CD8-positive, alpha-beta memory T cell (primary cell): ENCODE results near the gene EHMT2. TPM values are rescaled to one million over a fixed set of nuclear protein-coding genes. Genes with fewer than 3 reads are reported as not detected.
A peak's percentile ranks its signal among the peaks of the same experiment; 100 is the strongest.

Experiments used
- CTCF ChIA-PET: fragments of 350-600 bp; sonication (Branson Sonifier 250); formaldehyde crosslinking; loops from one replicate; lab custom pipeline; 2021; ENCODE audit warnings: antibody characterized with exemption; lab: Charles Lee
- POLR2A ChIA-PET: fragments of 350-600 bp; sonication (Branson Sonifier 250); formaldehyde crosslinking; loops from one replicate; lab custom pipeline; 2021; ENCODE audit warnings: antibody characterized with exemption; lab: Charles Lee
- DNase-seq, 5 donors: peaks; one replicate each; pipeline versions ENCODE4 v3.0.0 to v3.0.0-alpha.2; 2020 to 2022; ENCODE audit warnings: mixed read lengths in 1 of 5
- H3K27ac ChIP-seq: one replicate; pipeline ENCODE4 v1.7.0; 2013; ENCODE audit warnings: low read depth, mild to moderate bottlenecking, low read length, moderate library complexity
- H3K27me3 ChIP-seq: 2 replicates; pipeline ENCODE4 v1.7.0; 2013; ENCODE audit warnings: low read length, mild to moderate bottlenecking; ENCODE audit not compliant: insufficient read depth, poor library complexity, severe bottlenecking
- H3K36me3 ChIP-seq: 2 replicates; pipeline ENCODE4 v1.7.0; 2013; ENCODE audit warnings: mild to moderate bottlenecking, low read length, moderate library complexity; ENCODE audit not compliant: insufficient read depth
- H3K4me1 ChIP-seq: 2 replicates; pipeline ENCODE4 v1.7.0; 2013; ENCODE audit warnings: mild to moderate bottlenecking, low read length, moderate library complexity; ENCODE audit not compliant: insufficient read depth
- H3K4me3 ChIP-seq: 2 replicates; pipeline ENCODE4 v1.7.0; 2013; ENCODE audit warnings: mild to moderate bottlenecking, low read length
- H3K9me3 ChIP-seq: 2 replicates; pipeline ENCODE4 v1.7.0; 2013; ENCODE audit warnings: mild to moderate bottlenecking, low read length
- H3K27ac Mint-ChIP-seq, 8 donors: one replicate each; pipeline ENCODE4 v1.8.0; 2020 to 2021; ENCODE audit warnings: mixed read lengths in 8 of 8, mild to moderate bottlenecking in 6 of 8, inconsistent platforms in 3 of 8, moderate library complexity in 3 of 8
- H3K27me3 Mint-ChIP-seq, 2 donors: one replicate each; pipeline ENCODE4 v1.8.0; 2020 to 2021; ENCODE audit warnings: mixed read lengths in 2 of 2, mild to moderate bottlenecking in 1 of 2, moderate library complexity in 1 of 2
- H3K36me3 Mint-ChIP-seq, 3 donors: one replicate each; pipeline ENCODE4 v1.8.0; 2020 to 2021; ENCODE audit warnings: mixed read lengths in 3 of 3, inconsistent platforms in 1 of 3, mild to moderate bottlenecking in 1 of 3
- H3K4me1 Mint-ChIP-seq, 3 donors: one replicate each; pipeline ENCODE4 v1.8.0; 2020 to 2021; ENCODE audit warnings: mixed read lengths in 3 of 3, inconsistent platforms in 1 of 3, mild to moderate bottlenecking in 1 of 3
- H3K4me3 Mint-ChIP-seq, 7 donors: one replicate each; pipeline ENCODE4 v1.8.0; 2020 to 2021; ENCODE audit warnings: mixed read lengths in 7 of 7, mild to moderate bottlenecking in 6 of 7, moderate library complexity in 4 of 7, inconsistent platforms in 2 of 7
- H3K9me3 Mint-ChIP-seq, 5 donors: one replicate each; pipeline ENCODE4 v1.8.0; 2020 to 2022; ENCODE audit warnings: mixed read lengths in 5 of 5, mild to moderate bottlenecking in 3 of 5, moderate library complexity in 2 of 5, inconsistent platforms in 1 of 5
- polyA plus RNA-seq: library from polyadenylated mRNA; unstranded; fragments of 300-500 nt; fragmentation: Illumina TruSeq; gene quantifications from one replicate; pipeline ENCODE4 v1.2.3, GENCODE V29; 2021
- total RNA-seq, 2 experiments: library from RNA; stranded (reverse); gene quantifications; one replicate each; pipeline ENCODE4 v1.2.3, GENCODE V29; 2021

Gene EHMT2
- total and polyA plus RNA-seq, 3 experiments from 2014 or later: 51.6 to 72.4 (median 71.6) TPM

GRCh38 chr6:31922942-31923341 lies 25.4 kb upstream of the EHMT2 start:
- POLR2A ChIA-PET: no interaction called here
- Mint-ChIP-seq H3K9me3 (no peaks in the 10 kb centered on the region), H3K36me3 (no peaks in the 10 kb centered on the region), H3K4me1 (no peaks in the 10 kb centered on the region), H3K27ac (peak overlapping the region in 1 of 8 donors; percentile 23), H3K27me3 (no peaks in the 10 kb centered on the region), H3K4me3 (no peak overlapping the region)
- Histone ChIP-seq H3K27me3 (no peaks in the 10 kb centered on the region), H3K4me1 (no peaks in the 10 kb centered on the region), H3K27ac (no peak overlapping the region), H3K9me3 (no peaks in the 10 kb centered on the region), H3K36me3 (no peaks in the 10 kb centered on the region), H3K4me3 (no peak overlapping the region)
- CTCF ChIA-PET: interaction anchor here (0.8 to 1.0 kb wide), 2 partner anchors 33 to 117 kb away, joined by 3 read pairs; partner anchors contain the start of gene LSM2
- DNase-seq: peak in 1 of 5 donors; percentile 17

GRCh38 chr6:31920811-31921210 lies 23.3 kb upstream of the EHMT2 start:
- DNase-seq: no peak
- Mint-ChIP-seq H3K9me3 (no peaks in the 10 kb centered on the region), H3K27me3 (peaks cover 0 to 3% of the 10 kb centered on the region in 2 donors), H3K36me3 (no peaks in the 10 kb centered on the region), H3K4me3 (no peak overlapping the region), H3K27ac (peak overlapping the region in 1 of 8 donors; percentile 65), H3K4me1 (no peaks in the 10 kb centered on the region)
- ChIA-PET CTCF (no interaction called here), POLR2A (no interaction called here)
- Histone ChIP-seq H3K27ac (no peak overlapping the region), H3K9me3 (no peaks in the 10 kb centered on the region), H3K4me3 (no peak overlapping the region), H3K27me3 (no peaks in the 10 kb centered on the region), H3K36me3 (no peaks in the 10 kb centered on the region), H3K4me1 (no peaks in the 10 kb centered on the region)

- POLR2A ChIA-PET: no interaction called here
- H3K9me3 Mint-ChIP-seq: no peaks in the 10 kb centered on the region
Measured at GRCh38 chr6:31919624-31920303, 22.3 kb upstream of the EHMT2 start.

GRCh38 chr6:31918069-31918720 lies 20.7 kb upstream of the EHMT2 start:
- CTCF ChIA-PET: interaction anchor here (1.1 kb wide), 1 partner anchor 11 kb away, joined by 3 read pairs; no protein-coding TSS in a partner anchor
- Histone ChIP-seq H3K4me3 (no peak overlapping the region), H3K36me3 (no peaks in the 10 kb centered on the region), H3K27ac (no peak overlapping the region), H3K27me3 (no peaks in the 10 kb centered on the region), H3K9me3 (no peaks in the 10 kb centered on the region), H3K4me1 (no peaks in the 10 kb centered on the region)
- POLR2A ChIA-PET: no interaction called here
- Mint-ChIP-seq H3K36me3 (no peaks in the 10 kb centered on the region), H3K9me3 (no peaks in the 10 kb centered on the region), H3K4me3 (no peak overlapping the region), H3K27me3 (peaks cover 2 to 14% of the 10 kb centered on the region in 2 donors), H3K27ac (no peak overlapping the region), H3K4me1 (no peaks in the 10 kb centered on the region)
- DNase-seq: no peak

More at GRCh38 chr6:31919624-31920303, 22.3 kb upstream of the EHMT2 start:
- Histone ChIP-seq H3K4me3 (no peak overlapping the region), H3K27ac (no peak overlapping the region), H3K27me3 (no peaks in the 10 kb centered on the region), H3K36me3 (no peaks in the 10 kb centered on the region), H3K9me3 (no peaks in the 10 kb centered on the region), H3K4me1 (no peaks in the 10 kb centered on the region)
- Mint-ChIP-seq H3K36me3 (no peaks in the 10 kb centered on the region), H3K27ac (no peak overlapping the region), H3K4me1 (no peaks in the 10 kb centered on the region), H3K4me3 (no peak overlapping the region), H3K27me3 (peaks cover 0 to 13% of the 10 kb centered on the region in 2 donors)
- DNase-seq: no peak
- CTCF ChIA-PET: interaction anchor here (0.8 kb wide), 1 partner anchor 30 kb away, joined by 3 read pairs; no protein-coding TSS in a partner anchor

- POLR2A ChIA-PET: no interaction called here
Measured at GRCh38 chr6:31915756-31916155, 18.3 kb upstream of the EHMT2 start.

GRCh38 chr6:31915351-31915750 lies 17.9 kb upstream of the EHMT2 start:
- no peaks in the 10 kb centered on the region for H3K36me3 Mint-ChIP-seq
- Histone ChIP-seq H3K4me1 (no peaks in the 10 kb centered on the region), H3K4me3 (no peak overlapping the region), H3K27me3 (no peaks in the 10 kb centered on the region), H3K9me3 (no peaks in the 10 kb centered on the region), H3K36me3 (no peaks in the 10 kb centered on the region), H3K27ac (no peak overlapping the region)
- H3K4me3 Mint-ChIP-seq: no peak overlapping the region
- H3K27me3 Mint-ChIP-seq: peaks cover 7 to 21% of the 10 kb centered on the region in 2 donors
- ChIA-PET CTCF (no interaction called here), POLR2A (no interaction called here)
- H3K9me3 Mint-ChIP-seq: no peaks in the 10 kb centered on the region
- DNase-seq: no peak
- peak overlapping the region in 1 of 8 donors; percentile 13 for H3K27ac Mint-ChIP-seq
- no peaks in the 10 kb centered on the region for H3K4me1 Mint-ChIP-seq

More at GRCh38 chr6:31915756-31916155, 18.3 kb upstream of the EHMT2 start:
- DNase-seq: no peak
- no peak overlapping the region for H3K4me3 ChIP-seq
- CTCF ChIA-PET: no interaction called here
- H3K27ac Mint-ChIP-seq: no peak overlapping the region
- H3K27me3 ChIP-seq: no peaks in the 10 kb centered on the region
- peaks cover 7 to 20% of the 10 kb centered on the region in 2 donors for H3K27me3 Mint-ChIP-seq
- no peaks in the 10 kb centered on the region for H3K4me1 ChIP-seq
- H3K27ac ChIP-seq: no peak overlapping the region
- H3K9me3 Mint-ChIP-seq: no peaks in the 10 kb centered on the region
- H3K36me3 ChIP-seq: no peaks in the 10 kb centered on the region
- no peaks in the 10 kb centered on the region for H3K36me3 Mint-ChIP-seq
- H3K4me3 Mint-ChIP-seq: no peak overlapping the region
- H3K4me1 Mint-ChIP-seq: no peaks in the 10 kb centered on the region
- H3K9me3 ChIP-seq: no peaks in the 10 kb centered on the region

- no peak for DNase-seq
- H3K27me3 ChIP-seq: no peaks in the 10 kb centered on the region
- POLR2A ChIA-PET: interaction anchor here (0.7 kb wide), 1 partner anchor 491 kb away, joined by 4 read pairs; no protein-coding TSS in a partner anchor
- CTCF ChIA-PET: no interaction called here
- H3K36me3 ChIP-seq: no peaks in the 10 kb centered on the region
- H3K4me1 ChIP-seq: no peaks in the 10 kb centered on the region
- Mint-ChIP-seq H3K36me3 (no peaks in the 10 kb centered on the region), H3K4me1 (no peaks in the 10 kb centered on the region), H3K27ac (no peak overlapping the region), H3K9me3 (no peaks in the 10 kb centered on the region), H3K27me3 (peaks cover 7 to 31% of the 10 kb centered on the region in 2 donors), H3K4me3 (no peak overlapping the region)
- H3K27ac ChIP-seq: no peak overlapping the region
- H3K4me3 ChIP-seq: no peak overlapping the region
- no peaks in the 10 kb centered on the region for H3K9me3 ChIP-seq
Measured at GRCh38 chr6:31911826-31912585, 14.5 kb upstream of the EHMT2 start.
